GM18517 (cell line): Measurements from ENCODE around the gene SHC2.
"Not testable (repeated sequence)": the region's sequence is repeated elsewhere in the genome, so short reads cannot be mapped to it uniquely, and the experiment has no call there.

Source experiments
- ATAC-seq: cut with Tn5 transposase; IDR thresholded peaks from one replicate; pipeline ENCODE4 v1.9.1; 2021; ENCODE audit warnings: mild to moderate bottlenecking, moderate library complexity; ENCODE audit not compliant: unreplicated experiment

Gene SHC2

DNA sequence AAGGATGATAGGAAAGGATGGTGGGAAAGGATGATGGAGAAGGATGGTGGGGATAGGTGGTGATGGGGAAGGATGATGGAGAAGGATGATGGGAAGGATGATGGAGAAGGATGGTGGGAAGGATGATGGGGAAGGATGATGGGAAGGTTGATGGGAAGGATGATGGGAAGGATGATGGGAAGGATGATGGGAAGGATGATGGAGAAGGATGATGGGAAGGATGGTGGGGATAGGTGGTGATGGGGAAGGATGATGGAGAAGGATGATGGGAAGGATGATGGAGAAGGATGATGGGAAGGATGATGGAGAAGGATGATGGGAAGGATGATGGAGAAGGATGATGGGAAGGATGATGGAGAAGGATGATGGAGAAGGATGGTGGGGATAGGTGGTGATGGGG lies 67.3 kb downstream of the SHC2 start:
- not testable (repeated sequence) for ATAC-seq

DNA sequence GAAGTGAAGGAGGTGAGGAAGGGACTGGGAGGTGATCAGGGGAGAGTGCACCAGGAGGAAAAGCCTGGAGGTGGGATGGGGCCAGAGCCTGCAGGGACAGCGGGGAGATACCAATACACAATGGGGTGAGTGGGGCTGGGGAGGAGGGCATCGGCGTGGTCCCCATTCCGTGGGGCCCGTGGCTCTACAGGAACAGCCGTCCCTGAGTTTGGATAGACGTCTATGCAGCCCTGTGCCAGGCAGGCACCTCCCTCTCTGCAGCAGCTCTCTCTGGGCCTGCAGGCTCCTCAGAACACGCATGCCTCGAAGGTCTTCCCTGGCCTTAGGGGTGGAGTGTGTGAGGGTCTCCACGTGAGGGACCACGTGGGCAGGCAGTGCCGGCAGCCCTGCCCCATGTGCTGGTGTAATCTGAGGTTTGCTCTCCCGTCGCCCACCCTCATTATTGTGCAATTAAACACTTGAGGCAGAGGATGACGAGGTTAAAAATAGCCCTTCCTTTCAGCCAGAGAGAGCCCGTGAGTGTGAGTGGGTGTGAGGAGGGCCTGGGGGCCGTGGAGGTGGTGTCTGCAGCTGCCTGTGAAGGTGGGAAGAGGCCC lies 68.4 kb downstream of the SHC2 start:
- ATAC-seq: no peak

DNA sequence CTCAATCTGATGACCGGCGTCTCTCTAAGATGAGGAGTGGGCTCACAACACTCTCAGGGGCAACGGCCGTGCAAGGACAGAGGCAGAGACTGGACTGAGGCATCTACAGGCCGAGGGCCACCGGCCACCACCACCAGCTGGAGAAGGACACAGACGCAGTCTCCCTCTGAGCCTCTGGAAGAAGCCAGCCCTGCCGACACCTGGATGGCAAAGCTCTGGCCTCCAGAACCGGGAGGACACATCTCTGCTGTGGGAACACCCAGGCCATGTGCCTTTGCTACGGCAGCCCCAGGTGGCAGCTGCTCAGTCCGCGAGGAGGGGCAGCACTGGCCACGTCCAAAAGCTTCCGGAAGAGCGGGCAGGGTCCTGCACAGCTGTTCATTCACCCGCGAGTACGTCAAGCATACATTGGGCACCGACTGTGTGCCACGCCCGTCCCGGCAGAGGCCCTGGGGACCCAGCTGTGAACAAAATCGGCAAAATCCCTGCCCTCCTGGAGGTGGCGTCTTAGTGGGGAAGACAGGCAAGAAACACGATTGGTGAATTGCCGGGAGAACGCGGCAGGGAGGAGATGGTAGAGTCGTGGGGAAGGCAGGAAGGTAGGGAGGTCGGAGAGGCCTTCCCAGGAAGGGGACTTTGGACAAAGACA lies 69.0 kb downstream of the SHC2 start:
- ATAC-seq: no peak

DNA sequence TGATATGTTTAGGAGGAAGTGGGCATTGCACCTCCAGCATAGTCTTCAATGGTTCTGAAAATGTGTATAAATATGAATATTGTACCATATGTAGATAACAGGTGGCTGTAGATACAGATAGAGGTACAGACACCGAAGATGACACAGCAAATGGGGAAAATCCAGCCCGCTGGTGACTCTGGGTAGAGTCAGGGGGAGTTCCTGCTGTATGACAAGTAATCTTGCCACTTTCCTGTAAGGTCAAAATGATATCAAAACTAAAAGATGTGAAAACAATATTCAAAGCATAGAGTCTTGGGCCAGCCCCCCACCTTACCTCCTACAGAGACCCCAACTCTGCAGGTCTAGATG lies 69.7 kb downstream of the SHC2 start:
- no peak for ATAC-seq

DNA sequence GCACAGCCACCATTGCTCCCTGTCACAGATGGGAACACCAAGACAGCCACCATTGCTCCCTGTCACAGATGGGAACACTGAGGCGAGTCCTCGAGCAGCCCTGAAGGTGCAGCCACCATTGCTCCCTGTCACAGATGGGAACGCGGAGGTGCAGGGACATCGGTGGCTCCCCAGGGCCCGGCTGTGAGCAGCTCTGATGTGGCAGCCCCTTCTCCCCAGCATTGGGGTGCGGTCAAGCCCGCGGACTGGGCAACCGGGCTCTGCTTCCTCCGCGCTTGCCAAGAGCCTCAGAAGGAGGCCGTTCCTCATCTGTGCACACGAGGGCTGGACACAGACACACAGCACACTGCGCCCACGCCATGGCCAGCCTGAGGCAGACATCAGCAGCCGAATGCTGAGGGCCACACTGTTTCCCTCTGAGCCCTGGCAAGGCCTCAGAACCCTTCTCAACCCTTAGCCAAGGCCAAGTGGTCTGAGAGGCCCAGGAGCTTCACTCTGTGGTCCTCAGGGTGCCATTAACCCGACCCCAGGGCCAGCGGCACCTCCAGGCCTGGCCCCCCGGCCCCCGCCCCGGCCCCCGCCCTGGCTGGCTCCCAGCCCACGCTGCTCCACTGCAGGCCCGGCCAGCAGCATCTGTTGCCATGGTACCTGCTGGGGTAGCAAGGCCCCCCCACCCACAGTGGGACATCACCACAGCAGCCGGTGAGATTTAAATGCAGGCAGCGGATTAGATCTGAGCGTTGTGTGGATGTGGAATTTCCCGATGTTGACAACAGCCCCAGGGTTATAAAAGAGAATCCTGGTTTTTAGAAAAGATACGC lies 70.2 kb downstream of the SHC2 start:
- no peak for ATAC-seq

DNA sequence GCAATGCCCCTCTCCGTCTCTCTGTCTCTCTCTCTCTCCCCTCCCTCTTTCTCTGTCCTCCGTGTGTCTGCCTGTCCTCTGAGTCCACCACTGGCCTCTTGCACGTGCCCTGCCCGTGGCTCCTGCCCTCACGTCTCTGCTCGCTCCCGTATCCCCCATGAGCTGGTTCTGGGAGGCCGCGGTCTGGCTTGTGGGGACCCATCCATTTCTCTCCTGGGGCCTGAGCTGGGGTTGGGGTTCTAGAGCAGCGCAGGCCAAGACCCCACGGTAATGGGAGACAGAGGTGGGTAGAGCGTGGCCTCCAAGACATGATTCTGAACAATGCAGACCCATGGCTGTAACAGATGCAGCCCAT lies 70.9 kb downstream of the SHC2 start:
- no peak for ATAC-seq

DNA sequence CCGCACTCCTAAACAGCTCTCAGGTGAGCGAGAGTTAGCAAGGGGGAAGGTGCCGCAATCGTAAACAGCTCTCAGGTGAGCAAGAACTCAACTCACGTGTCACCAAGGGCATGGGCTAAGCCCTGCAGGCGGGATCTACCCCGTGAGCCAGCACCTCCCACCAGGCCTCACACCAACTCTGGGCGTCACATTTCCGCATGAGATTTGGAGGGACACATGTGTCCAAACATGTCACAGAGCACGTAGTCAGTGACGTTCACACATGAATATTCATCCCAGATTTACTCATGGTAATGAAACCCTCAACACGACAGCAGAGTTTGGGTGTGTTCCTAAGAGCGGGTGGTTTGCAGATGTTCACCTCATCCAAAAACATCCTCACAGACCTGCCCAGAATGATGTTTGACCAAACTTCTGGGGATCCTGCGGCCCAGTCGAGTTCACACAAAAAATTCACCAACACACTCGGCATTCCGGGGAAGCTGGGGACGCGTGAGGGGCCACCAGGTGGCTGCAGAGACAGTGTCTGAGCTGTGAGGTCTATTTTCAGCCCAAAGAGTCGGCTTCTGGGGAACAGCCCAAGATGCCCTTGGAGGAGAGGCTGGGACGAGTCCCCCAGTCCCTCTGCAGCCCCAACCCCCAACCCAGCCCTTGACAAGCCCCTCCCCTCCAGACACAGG lies 71.4 kb downstream of the SHC2 start:
- no peak for ATAC-seq

DNA sequence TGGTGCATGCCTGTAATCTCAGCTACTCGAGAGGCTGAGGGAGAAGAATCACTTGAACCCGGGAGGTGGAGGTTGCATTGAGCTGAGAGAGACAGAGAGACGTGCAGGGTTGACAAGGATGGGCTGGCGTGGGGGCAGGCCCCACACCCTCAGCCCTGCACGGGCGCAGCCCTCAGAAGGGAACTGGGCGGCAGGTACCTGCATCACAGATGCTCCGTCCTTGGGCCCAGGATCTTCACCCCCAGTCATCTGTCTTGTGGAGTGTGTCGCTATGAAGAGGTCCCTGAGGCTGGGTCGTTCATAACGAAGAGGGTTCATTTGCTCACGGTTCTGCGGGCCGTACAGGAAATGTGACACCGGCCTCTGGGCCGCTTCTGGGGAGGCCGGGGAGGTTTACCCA lies 72.1 kb downstream of the SHC2 start:
- no peak for ATAC-seq

DNA sequence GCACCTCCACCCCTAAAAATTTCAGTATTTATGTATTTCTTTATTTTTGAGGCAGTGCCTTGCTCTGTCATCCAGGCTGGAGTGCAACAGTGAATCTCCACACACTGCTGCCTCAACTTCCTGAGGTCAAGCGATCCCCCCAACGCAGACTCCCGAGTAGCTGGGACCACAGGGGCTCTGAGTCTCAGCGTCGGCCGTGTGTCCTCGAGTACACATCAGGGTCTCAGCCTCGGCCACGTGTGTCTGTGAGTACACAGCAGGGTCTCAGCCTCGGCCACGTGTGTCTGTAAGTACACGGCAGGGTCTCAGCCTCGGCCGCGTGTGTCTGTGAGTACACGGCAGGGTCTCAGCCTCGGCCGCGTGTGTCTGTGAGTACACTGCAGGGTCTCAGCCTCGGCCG lies 73.1 kb downstream of the SHC2 start:
- no peak for ATAC-seq

DNA sequence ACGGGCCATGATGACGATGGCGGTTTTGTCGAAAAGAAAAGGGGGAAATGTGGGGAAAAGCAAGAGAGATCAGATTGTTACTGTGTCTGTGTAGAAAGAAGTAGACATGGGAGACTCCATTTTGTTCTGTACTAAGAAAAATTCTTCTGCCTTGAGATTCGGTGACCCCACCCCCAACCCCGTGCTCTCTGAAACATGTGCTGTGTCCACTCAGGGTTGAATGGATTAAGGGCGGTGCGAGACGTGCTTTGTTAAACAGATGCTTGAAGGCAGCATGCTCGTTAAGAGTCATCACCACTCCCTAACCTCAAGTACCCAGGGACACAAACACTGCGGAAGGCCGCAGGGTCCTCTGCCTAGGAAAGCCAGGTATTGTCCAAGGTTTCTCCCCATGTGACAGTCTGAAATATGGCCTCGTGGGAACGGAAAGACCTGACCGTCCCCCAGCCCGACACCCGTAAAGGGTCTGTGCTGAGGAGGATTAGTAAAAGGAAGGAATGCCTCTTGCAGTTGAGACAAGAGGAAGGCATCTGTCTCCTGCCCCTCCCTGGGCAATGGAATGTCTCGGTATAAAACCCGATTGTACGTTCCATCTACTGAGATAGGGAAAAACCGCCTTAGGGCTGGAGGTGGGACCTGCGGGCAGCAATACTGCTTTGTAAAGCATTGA lies 74.1 kb downstream of the SHC2 start:
- not testable (repeated sequence) for ATAC-seq

DNA sequence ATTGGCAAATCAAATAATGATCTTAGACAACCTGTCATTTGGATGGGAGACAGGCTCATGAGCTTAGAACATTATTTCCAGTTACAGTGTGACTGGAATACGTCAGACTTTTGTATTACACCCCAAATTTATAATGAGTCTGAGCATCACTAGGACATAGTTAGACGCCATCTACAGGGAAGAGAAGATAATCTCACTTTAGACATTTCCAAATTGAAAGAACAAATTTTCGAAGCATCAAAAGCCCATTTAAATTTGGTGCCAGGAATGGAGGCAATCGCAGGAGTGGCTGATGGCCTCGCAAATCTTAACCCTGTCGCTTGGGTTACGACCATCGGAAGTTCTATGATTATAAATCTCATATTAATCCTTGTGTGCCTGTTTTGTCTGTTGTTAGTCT lies 74.6 kb downstream of the SHC2 start:
- not testable (repeated sequence) for ATAC-seq

DNA sequence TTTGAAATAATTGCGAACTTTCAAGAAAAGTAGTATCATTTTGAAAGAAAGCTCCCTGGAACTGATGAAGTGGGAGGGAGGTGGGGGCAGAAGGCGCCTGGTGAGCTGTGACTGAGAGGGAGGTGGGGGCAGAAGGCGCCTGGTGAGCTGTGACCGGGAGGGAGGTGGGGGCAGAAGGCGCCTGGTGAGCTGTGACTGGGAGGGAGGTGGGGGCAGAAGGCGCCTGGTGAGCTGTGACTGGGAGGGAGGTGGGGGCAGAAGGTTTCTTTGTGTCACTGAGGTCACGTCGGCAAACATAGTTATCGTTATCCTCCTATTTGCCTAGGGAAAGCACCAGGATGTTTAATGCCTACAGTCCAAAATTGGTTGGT lies 76.0 kb downstream of the SHC2 start:
- ATAC-seq: no peak

DNA sequence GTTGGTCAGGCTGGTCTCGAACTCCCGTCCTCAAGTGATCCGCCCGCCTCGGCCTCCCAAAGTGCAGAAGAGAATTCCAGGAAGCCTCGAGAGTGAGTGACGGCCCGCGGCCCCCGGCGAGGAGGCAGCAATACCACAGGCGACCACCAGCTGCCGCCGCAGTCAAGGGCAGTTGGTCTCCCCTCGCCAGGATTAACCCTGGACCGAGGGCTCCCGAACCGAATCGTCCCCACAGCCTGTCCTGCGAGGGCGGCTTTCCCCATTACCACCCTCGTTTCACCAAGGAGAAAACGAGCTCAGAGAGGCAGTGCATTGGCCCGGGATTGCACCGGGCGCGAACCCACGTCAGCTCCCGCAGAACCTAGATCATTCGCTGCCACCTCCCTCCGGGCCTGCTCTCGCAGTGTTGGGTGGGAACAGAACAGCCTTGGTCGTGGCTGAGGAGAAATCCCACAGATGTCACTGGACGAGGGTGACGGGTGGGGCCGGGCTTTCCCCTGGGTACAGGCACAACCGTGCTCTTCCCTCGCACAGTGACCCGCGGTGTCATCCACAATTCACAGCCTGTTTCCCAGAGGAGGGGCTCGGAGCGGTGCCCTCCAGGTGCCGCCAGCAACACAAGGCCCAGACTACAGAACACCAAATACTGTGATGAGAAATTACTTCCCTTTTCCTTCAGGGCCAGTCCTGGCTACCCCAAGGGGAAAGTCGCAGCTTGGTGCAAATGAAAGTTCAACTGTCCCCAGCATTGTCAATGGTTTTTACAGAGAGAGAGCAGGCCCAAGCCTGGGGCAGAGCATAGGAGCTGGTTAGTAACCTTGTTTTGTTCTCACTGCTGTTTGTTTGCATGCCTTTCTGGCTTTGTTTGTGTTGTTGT lies 76.7 kb downstream of the SHC2 start:
- ATAC-seq: no peak

DNA sequence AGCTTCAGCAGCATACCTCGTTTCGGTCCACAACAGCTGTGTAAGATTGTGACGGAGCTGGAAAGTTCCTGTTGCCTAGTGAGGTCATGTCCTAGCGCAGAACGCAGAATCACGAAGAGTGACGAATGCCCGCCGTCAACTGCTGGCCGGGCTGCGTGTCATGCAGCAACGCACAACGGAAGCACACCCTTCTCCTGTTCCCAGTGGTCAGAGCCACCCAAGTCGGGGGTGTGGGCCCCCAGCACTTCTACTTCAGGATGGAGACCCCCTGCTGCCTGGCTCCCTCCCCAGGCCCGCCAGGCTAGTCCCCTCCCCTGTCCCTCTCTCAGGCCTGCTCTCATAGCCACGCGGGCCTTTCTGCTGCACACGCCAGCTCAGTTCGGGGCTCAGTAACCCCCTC lies 77.8 kb downstream of the SHC2 start:
- no peak for ATAC-seq

DNA sequence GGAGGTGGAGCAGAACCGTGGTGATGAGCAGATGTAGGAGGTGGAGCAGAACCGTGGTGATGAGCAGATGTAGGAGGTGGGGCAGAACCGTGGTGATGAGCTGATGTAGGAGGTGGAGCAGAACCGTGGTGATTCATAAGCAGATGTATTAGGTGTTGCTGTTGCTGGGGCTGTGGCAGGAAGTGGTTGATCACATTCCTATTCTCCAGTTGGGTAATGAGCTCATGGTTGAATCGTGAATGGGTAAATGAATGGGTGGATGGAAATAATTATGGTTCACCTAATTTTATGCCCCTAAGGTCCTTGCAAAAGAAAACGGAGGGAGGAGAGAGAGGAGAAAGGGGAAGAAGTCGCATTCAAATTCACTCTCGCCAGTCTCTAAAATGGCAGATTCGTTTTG lies 78.3 kb downstream of the SHC2 start:
- not testable (repeated sequence) for ATAC-seq

DNA sequence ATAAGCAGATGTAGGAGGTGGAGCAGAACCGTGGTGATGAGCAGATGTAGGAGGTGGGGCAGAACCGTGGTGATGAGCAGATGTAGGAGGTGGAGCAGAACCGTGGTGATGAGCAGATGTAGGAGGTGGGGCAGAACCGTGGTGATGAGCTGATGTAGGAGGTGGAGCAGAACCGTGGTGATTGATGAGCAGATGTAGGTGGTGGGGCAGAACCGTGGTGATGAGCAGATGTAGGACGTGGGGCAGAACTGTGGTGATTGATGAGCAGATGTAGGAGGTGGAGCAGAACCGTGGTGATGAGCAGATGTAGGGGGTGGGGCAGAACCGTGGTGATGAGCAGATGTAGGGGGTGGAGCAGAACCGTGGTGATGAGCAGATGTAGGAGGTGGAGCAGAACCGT lies 78.9 kb downstream of the SHC2 start:
- not testable (repeated sequence) for ATAC-seq

DNA sequence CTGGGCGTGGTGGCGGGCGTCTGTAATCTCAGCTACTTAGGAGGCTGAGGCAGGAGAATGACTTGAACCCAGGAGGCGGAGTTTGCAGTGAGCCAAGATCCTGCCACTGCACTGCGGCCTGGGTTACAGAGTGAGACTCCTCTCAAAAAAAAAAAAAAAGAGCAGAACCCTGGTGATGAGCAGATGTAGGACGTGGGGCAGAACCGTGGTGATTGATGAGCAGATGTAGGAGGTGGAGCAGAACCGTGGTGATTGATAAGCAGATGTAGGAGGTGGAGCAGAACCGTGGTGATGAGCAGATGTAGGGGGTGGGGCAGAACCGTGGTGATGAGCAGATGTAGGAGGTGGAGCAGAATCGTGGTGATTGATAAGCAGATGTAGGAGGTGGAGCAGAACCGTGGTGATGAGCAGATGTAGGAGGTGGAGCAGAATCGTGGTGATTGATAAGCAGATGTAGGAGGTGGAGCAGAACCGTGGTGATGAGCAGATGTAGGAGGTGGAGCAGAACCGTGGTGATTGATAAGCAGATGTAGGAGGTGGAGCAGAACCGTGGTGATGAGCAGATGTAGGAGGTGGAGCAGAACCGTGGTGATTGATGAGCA lies 80.1 kb downstream of the SHC2 start:
- not testable (repeated sequence) for ATAC-seq

DNA sequence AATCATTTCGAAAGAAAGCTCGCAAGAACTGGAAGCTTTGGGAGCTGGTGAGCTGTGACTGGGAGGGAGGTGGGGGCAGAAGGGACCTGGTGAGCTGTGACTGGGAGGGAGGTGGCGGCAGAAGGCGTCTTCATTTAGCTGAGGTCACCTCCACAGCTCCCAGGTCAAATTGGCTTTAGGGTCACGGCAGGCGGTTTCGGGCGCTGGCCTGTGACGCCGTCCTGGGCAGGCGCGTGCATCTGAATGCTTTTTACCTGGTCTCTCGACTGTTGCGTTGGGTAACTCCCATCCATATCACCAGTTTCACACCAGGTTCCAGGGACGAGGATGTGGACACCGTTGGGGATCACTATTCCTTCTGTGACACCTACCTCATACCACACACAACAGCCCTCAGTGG lies 81.0 kb downstream of the SHC2 start:
- no peak for ATAC-seq

DNA sequence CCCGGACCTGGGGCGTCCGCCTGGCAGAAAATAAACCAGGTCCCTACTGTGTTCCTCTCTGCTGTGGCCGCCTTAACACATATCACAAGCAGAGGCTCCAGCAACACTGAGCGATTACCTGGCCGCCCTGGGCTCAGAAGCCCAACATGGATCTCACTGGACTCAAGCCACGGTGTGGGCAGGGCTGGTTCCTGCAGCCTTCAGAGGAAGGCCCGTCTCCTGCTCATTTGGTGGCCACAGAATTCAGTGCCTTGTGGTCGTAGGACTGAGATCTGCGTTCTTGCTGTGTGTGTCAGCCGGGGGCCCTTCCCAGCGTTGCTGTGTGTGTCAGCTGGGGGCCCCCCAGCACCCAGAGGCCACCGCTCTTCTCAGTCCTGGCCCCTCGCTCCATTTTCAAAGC lies 82.1 kb downstream of the SHC2 start:
- no peak for ATAC-seq
